Nucleus accumbens (tissue), 56 donors: ENCODE measurements around the gene EXOC6B.

Experiments
- DNase-seq, 56 donors: peaks; one replicate each; lab custom pipeline; 2025; lab: John Stamatoyannopoulos, UW

EXOC6B gene

DNA sequence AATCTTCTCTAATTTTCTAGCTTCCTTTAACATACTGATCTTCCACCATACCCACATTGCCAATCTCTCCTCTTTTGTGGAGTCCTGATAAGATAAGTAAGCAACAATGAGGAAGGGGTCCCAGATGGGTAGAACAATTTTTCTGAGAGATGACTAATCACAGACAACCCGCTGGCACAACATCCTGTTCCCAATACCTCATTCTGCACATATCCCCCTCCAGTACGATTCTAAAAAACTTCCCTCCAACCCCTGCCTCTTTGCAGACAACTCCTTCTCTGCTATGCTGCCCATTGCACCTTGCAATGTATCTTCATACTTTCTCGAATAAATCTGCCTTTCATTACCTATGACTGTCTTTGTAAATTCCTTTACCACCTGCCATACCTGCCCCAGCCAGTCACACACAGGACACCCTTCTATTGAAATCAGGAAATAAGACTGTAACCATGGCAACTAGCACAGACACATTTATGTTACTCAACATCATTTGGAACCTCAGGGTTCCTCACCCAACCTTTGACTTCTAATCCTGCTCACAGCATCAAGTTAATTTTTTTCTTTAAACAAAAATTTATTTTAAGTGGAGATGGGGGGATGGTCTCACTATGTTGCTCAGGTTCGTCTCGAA lies 7.4 kb upstream of the EXOC6B start:
- no peak for DNase-seq

DNA sequence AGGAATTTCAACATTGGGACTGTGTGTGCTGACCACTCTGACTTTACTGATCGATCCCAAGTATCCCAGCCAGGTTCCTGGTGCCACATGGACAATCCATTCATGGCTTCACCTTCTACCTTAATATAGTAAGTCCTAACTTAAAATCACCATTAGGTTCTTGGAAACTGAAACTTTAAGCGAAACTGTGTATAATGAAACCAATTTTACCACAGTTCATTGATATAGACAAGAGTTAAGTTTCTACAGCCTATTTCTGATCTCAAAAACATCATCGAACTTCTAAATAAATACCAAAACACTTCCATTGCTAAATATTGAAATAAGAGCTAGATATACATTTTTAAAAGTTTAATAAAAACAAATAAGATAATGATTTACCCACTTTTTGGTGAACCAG lies 4.4 kb upstream of the EXOC6B start:
- no peak for DNase-seq

DNA sequence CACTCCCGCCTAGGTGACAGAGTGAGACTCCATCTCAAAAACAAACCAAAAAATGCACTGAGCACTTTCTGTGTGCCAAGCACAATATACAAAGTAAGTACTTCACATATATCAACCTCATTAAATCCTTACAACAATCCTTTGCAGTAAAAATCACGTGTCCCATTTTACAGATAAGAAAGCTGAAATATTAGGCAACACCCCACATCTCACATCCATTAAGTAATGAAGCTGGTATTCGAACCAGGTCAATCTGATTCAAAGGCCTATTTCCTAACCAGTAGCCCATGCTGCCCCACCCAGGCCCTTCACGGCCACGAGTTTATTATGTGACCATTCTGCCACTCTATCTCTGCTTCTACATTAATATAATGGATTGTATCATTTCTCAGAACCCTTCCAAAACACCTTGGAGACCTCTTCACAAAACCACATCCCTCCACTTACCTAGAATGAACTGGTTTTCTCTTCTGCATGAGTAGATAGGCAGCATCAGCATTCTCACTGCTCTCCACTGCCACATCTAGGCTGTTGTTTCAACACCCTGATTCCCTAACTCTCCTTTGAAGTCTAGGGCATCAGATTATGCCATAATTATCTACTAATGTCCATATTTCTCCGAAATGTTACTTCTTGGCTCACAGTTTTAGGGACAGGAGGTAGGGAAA lies 3.1 kb upstream of the EXOC6B start:
- DNase-seq, result no peak

DNA sequence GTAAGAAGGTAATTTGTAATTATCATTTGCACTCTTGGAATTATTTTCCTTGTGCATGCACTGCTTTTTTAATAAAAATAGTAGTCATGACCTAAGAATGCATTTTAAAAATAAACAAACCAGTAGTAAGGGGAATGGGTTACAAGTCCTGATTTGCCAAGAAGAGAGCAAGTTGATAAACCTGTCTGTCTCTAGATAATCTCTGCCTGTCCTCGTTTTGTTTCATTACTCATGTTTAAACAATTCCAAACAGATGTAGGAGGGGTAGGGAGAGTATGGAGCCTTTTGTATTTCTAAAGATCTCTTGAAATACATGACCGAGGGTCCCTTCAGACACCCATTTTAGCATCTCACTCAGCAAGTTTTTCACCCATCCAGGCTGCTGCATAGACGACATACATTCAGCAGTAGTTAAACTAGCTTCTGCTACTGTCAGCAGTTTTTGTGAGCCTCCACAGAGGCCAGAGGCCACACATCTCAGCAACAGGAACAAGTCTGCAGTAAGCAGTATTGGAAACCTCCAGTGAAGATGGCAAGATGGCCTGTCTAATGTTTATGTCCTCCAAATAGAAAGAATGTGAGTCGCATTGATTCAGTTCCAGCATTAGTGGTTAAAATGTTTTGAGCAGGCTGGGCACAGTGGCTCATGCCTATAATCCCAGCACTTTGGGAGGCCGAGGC lies 2.3 kb upstream of the EXOC6B start:
- DNase-seq, result no peak

DNA sequence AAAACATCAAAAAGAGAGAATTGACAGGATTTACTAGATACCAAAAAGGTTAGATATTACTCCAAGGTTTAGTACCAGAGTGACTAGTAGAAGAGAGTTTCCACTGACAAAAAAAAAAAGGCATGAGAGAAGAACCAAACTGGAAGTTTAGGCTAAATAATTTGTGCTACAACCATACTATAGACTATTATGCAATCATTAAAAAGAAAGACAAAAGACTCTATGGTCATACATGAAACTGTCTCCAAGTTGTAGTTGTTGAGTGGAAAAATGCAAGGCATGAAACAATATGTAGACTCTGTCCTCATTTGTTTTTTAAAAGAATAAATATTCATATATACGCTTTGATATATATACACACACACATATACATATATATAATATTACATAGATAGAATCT lies 1.7 kb upstream of the EXOC6B start:
- DNase-seq, result no peak

DNA sequence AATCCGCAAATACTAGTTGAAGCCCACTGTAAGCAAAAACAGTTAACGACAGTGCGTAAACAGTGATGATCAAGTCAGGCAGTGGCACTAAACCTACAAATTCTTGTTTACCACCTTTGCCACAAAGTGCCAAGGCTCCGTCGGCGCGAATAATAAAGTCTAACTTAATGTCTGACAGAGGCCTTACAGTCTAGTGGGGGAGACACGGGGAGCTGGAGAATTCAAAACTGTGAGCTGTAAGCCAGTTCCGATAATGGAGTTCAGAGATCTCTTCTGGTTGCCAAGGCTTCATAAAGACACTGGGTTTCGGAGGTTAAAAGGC lies 284 bp upstream of the EXOC6B start:
- no peak for DNase-seq

DNA sequence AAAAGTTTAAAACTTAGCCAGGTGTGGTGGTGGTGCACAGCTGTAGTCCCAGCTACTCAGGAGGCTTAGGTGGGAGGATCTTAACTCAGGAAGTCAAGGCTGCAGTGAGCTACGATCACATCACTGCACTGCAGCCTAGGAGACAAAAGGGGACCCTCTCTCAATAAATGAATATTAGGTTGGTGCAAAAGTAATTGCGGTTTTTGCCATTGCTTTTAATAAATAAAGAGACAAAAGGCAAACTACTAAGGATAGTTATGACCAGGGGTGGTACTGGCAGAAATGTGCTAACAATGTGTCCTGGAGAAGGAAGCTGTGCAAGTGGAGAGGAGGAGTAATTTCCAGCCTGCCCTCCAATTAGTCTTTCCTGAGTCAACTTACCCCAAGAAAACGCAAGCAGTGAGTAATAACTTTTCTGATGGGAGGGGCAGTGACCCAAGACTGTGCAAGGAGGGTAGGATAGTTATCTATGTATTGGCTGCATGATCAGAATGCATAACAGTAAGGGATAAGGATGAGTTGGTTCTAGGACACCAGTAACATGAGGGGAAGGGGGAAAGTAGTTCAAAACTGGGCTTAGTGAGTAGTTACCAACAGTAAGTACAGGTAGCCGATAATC lies 1.5 kb downstream of the EXOC6B start:
- DNase-seq, result no peak

DNA sequence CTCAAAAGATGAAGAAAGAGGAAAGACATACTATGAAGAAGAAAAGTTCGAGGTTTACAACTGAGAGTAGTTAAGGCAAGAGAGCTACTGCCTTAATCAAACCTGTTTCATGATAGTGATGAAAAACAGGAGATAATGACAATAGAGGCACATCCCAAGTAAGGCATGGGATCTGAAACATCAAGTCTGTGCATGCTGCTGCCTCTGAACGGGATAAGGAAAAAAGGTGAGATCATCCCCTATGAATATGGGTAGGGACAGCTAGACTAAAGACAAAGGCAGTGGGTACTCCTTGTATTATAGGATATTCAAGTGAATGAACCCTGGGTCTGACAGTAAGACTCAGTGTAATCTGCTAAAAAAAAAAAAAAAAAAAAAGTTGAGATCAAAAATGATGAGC lies 3.0 kb downstream of the EXOC6B start:
- no peak for DNase-seq

DNA sequence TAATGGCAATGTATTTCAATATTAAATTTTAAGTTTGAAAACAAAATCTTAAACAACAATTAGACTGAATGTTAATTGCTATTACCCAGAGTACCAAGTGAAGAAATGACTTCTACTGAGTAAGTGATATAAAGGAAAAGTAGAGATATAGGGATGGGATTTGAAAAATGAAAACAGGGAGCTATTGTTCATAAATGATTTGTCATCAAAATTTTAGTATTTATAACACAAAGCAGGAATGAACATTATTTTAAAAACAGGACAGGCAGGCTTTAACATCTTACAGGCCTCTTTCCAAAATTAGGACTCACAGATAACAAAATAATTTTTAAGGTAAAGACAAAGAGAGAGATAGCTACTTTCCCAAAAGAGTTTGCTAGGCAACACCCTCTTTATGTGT lies 3.9 kb downstream of the EXOC6B start:
- DNase-seq, result no peak

DNA sequence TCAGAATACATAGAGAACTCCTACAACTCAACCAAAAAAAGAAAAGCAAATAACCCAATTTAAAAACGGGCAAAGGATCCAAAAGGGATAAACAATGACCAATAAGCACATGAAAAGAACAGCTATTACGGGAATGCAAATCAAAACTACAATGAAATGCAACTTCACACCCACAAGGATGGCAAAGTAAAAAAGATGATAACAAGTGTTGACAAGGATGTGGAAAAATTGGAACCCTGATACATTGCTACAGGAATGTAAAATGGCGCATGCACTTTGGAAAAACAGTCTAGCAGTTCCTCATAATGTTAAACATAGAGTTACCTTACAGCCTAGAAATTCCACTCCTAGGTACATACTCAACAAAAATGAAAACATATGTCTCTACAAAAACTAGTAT lies 4.7 kb downstream of the EXOC6B start:
- DNase-seq, result no peak

DNA sequence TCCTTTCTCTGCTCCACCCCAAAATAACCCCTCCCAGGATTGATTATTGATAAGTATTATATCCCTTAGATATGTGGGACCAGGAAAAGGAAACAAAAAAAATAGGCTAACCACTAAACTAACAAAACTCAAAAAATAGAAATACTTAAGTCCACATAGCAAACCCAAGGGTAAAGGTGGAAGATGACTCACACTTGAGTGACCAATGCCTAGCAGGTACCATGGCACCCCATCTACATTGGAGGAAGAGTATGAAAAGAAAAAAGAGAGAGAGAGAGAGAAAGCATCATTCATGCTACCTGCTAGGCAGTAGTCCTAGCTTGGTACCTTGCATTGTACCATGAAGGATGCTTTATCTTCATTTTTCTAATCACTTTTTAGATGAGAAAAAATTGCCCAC lies 6.3 kb downstream of the EXOC6B start:
- no peak for DNase-seq

DNA sequence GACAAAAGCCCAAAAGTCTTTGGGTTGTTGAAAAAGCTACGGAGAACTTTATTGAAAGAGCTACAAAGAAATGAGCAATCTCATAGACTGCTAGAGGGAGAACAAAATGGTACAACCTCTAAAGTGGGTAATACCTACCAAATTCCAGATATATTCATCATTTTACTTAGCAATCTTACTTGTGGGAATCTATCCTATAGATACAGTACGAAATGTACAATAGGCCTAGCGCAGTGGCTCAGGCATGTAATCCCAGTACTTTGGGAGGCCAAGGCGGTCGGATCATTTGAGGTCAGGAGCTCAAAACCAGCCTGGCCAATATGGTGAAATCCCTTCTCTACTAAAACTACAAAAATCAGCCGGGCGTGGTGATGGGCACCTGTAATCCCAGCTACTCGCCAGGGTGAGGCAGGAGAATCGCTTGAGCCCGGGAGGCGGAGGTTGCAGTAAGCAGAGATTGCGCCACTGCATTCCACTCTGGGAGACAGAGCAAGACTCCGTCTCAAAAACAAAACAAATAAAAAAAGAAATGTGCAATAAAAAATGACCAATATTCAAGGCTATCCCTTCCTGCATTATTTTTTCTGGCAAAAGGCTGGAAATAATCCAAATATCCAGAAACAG lies 10.1 kb downstream of the EXOC6B start:
- DNase-seq, result no peak

DNA sequence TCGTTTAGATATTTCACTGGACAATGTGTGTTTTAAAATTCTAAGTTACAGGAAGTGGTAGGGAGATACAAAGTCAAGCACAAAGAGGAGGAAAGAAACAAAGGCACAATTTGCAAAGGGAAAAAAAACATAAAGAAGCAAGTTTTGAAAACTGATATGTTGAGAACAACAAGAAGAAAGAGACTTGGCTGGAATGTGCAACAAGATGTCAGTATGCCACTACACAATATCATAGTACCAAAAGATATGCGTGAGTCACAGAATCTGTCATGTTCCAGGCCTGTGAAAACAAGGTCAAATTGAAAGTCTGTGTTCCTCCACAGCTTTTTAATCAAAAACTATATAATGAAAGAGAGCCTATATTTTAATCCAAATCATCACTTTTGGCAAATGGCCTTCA lies 12.0 kb downstream of the EXOC6B start:
- DNase-seq, result no peak

DNA sequence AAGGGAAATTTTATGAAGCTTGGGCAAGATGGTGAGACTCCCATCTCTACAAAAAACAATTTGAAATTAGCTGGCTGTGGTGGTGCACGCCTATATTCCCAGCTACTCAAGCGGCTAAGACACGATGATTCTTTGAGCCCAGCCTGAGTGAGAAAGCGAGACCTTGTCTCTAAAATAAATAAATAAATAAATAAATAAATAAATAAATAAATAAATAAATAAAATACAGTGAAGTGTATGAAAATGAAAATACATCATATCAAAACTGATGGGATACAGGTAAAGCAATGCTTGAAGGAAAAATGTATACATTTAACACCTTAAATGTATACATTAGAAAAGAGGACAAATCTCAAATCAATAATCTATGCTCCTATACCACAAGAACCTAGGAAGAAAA lies 15.7 kb downstream of the EXOC6B start:
- DNase-seq, result no peak

DNA sequence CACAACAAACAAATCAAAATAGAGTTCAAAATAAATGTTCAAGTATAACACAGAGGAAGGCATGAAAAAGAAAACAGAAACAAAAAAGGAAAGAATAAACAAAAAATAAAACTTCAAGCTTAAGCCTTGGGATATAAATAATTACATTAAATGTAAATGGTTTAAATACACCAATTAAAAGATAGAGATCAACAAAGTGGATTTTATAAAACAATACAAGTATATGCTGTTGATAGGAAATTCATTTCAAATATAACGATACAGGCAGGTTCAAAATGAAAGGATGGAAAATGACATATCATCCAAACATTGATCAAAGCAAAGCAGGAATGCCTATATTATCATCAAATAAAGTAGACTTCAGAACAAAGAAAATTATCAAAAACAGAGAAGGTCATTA lies 16.7 kb downstream of the EXOC6B start:
- no peak for DNase-seq

DNA sequence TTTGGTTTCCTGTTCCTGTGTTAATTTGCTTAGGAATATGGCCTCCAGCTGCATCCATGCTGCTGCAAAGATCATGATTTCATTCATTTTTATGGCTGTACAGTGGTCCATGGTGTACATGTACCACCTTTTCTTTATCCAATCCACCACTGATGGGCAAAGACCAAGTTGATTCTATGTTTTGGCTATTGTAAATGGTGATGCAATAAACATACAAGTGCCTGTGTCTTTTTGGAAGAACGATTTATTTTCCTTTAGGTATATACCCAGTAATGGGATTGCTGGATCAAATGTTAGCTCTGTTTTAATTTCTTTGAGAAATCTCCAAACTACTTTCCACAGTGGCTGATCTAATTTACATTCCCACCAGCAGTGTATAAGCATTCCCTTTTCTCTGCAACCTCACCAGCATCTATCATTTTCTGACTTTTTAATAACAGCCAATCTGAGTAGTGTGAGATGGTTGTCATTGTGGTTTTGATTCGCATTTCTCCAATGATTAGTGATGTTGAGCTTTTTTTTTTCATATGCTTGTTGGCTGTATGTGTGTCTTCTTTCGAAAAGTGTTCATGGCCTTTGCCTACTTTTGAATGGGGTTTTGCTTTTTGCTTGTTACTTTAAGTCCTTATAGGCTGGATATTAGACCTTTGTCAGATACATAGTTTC lies 19.4 kb downstream of the EXOC6B start:
- DNase-seq, result no peak

DNA sequence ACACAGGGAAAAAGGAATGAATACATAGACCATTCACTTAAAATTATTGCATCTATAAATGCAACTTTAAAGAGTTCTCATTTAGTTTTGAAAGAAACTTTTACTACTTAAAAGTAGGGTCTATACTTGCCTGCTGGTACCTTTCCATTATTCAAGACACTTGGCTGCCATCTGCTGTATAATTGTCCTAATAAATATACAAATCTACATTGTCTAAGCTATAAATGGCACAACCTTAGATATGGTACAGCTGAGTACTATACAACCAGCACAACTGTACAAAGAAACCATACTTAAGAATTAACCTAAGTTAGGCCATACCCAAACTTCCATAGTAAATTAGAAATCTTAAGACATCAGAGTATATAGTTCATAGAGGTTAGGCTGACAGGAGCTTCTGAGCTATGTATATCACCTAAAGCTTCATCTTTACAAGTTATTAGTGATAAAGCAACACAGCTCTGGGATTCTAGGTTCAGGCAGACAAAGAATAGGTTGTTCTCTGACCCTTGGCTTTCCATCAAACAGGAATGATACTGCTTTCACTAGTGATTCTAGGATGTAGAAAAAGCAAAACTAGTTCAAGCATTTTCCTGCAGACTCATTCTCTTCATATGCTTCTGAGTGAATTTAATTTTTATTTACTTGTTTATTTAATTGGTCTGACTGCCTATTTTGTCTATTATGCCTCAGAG lies 22.1 kb downstream of the EXOC6B start:
- no peak for DNase-seq

DNA sequence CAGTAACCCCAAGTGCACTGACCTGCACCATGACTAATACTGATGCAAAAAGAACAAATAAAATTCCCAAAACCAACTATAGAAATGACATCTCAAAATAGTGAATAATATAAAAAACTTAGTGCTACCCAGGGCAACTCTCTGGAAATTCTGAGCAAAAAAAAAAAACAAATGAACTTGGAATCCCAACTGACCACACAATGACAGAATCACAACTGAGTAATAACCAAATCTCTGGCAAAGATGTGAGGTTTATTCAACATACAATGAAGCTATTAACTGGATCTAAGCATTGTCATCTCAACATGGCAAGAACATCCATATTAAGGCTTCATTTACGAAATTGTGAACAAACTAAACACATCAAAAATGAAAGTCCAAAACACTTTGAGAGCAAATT lies 22.7 kb downstream of the EXOC6B start:
- no peak for DNase-seq

DNA sequence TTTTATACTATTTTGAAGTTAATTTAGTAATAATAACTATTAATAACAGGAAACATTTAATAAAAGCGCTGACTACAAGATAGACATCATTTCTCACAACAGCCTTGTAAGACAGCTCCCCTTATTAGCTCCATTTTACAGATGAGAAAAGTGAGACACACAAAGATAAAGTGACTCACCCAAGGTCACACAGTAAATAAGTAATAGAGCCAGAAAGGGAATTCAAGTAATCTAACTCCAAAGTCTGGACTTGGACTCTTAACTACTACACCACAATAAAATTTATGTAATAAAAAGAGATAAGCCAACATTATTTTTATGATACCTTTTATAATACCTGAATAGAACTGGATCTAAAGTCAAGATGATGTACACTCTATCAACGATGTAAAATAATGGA lies 25.3 kb downstream of the EXOC6B start:
- DNase-seq, result no peak

DNA sequence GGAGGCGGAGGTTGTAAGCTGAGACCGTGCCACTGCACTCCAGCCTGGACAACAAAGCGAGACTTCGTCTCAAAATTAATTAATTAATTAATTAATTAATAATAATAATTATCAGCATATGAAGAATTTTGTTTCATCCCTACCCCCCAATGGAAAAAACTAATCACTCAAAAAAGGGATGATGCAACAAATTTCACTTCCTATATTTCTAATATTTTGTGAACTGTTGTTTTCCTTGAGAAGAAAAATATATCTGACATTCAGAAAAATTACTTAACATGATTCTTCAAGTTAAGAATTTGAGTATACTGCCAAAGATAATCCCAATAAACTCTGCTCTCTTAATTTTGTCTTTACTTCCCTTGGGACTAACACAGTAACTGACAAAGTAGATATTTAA lies 28.1 kb downstream of the EXOC6B start:
- DNase-seq, result no peak
